OCI-LY7 (cell line): Measurements from ENCODE around the gene LRPPRC.

Source experiments
- CTCF ChIP-seq: fragments of 200-600 bp; sonication (generic); conservative IDR thresholded peaks from 2 replicates; pipeline ENCODE4 v1.5.1; 2014; ENCODE audit warnings: mild to moderate bottlenecking, antibody characterized with exemption, low read length, moderate library complexity, mixed read lengths
- EZH2phosphoT487 ChIP-seq: fragments of 200-600 bp; sonication (generic); IDR thresholded peaks from 2 replicates; pipeline ENCODE4 v1.6.1; 2018; ENCODE audit warnings: low read depth, borderline replicate concordance, mild to moderate bottlenecking, mixed run types, antibody characterized with exemption, low read length, moderate library complexity, mixed read lengths

DNA sequence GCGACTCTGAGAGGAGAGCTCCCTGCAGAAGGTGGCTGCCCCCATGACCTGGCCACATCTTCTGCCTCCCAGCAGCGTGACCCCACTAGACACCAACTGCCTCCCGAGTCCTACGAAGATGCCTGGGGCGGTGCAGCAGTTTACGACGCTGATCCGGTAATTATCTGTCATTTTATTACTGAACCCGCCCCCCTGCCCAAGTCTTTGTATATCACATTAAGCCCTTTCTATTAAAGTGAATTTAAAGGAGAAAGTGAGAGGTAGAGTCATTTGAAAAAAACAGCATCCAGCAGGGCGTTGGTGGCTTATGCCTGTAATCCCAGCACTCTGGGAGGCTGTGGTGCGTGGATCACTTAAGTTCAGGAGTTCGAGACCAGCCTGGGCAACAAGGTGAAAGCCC, 123.6 kb downstream of the LRPPRC start:
- TF ChIP-seq CTCF (no peak), EZH2phosphoT487 (no peak)
